ENCODE measurements around the gene CACNA1A. TPM values are rescaled to one million over a fixed set of nuclear protein-coding genes. Genes with fewer than 3 reads are reported as not detected.

The CACNA1A gene
- total RNA-seq, 1 donor from 2014 or later, result 8.6 TPM

DNA sequence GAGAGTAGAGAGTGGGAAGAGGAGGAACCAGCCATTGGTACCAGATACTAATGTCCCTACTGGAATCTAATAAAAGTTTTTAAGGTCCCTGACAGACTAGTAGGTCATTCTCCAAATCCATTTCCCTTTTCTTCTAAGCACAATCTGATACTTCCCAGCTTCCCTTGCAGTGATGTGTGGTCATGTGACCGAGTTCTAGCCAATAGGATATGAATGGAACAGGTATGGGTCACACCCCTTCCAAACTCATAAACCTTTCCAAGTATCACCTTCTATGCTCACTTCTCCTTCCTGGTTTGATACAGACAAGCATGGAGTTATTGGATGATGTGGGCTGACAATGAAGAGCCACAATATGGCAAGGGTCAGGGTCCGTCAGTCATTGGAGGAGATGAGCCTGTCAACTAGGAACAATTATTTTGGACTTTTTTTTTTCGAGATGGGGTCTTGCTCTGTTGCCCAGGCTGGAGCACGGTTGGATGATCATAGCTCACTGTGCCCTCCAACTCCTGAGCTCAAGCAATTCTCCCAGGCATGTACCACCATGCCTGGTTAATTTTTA is 54.8 kb downstream of the CACNA1A start:
- Histone ChIP-seq H3K36me3 (no peaks in the 10 kb centered on the region), H3K4me1 (no peaks in the 10 kb centered on the region), H3K4me3 (no peak overlapping the region), H3K27me3 (no peaks in the 10 kb centered on the region), H3K27ac (no peak overlapping the region), H3K9me3 (no peaks in the 10 kb centered on the region)
- TF ChIP-seq POLR2A (IDR thresholded peaks at IDR 0.05), result no peak
- TF ChIP-seq, protein P1, sequence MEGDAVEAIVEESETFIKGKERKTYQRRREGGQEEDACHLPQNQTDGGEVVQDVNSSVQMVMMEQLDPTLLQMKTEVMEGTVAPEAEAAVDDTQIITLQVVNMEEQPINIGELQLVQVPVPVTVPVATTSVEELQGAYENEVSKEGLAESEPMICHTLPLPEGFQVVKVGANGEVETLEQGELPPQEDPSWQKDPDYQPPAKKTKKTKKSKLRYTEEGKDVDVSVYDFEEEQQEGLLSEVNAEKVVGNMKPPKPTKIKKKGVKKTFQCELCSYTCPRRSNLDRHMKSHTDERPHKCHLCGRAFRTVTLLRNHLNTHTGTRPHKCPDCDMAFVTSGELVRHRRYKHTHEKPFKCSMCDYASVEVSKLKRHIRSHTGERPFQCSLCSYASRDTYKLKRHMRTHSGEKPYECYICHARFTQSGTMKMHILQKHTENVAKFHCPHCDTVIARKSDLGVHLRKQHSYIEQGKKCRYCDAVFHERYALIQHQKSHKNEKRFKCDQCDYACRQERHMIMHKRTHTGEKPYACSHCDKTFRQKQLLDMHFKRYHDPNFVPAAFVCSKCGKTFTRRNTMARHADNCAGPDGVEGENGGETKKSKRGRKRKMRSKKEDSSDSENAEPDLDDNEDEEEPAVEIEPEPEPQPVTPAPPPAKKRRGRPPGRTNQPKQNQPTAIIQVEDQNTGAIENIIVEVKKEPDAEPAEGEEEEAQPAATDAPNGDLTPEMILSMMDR (IDR thresholded peaks at IDR 0.05), result no peak
- no peak for TF ChIP-seq POLR2AphosphoS5 (IDR thresholded peaks at IDR 0.05; ENCODE audit: insufficient read depth in 1 of 2, low read depth in 1 of 2)
- intact Hi-C loops (cut with DNase I), result no loop called here
- DNase-seq (ENCODE audit: extremely low spot score in 2 of 2), result no peak

DNA sequence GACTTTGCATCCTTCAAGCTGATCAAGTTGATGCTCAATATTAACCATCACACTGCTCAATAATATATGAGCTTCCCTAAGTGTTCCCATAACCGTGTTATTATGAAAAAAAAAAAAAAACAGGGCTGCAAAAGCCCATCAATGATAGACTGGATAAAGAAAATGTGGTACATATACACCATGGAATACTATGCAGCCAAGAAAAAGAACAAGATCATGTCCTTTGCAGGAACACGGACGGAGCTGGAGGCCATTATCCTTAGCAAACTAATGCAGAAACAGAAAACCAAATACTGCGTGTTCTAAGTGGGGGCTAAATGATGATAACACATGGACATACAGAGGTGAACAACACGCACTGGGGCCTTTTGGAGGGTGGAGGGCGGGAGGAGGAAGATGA is 58.3 kb downstream of the CACNA1A start:
- Histone ChIP-seq H3K4me1 (no peaks in the 10 kb centered on the region), H3K9me3 (no peaks in the 10 kb centered on the region), H3K4me3 (no peak overlapping the region), H3K27me3 (no peaks in the 10 kb centered on the region), H3K36me3 (no peaks in the 10 kb centered on the region), H3K27ac (no peak overlapping the region)
- intact Hi-C loops (cut with DNase I), result no loop called here
- TF ChIP-seq POLR2AphosphoS5 (IDR thresholded peaks at IDR 0.05; ENCODE audit: insufficient read depth in 1 of 2, low read depth in 1 of 2) (no peak), POLR2A (IDR thresholded peaks at IDR 0.05) (no peak)
- DNase-seq (ENCODE audit: extremely low spot score in 2 of 2), result no peak

DNA sequence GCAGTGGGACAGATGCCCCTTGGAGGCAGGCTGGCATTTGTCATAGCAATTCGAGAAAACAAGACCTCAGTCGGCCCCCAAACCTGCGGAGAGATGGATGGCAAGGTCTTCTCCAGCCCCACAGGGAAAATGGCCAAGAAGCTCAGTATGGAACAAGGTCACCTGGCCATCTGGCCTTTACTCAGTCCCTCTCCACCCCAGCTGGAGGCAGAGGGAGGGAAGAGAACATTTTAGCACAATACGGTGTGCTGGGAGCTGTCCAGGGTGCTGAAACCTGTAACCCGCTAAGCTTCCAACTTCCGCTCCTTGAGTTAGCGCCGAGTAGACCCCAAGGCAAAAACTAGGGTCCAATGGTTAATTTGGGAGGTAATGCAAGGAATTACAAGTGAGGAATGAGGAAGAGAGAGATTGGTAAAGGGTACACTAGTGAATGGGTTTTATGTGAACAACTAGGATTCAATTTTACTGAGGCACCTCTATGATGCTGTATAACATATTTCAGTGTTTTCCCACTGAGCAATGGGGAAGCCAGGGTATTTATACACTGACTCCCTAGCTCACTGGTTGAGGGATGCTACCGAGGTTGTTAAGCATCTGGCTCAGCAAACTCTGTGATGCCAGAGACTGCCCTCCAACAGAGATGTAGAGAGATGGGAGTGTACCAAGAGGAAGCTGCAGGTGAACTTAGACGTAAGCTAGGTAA is 64.3 kb downstream of the CACNA1A start:
- no peak for DNase-seq (ENCODE audit: extremely low spot score in 2 of 2)
- no peaks in the 10 kb centered on the region for H3K4me1 ChIP-seq
- intact Hi-C loops (cut with DNase I), result no loop called here
- no peaks in the 10 kb centered on the region for H3K27me3 ChIP-seq
- H3K9me3 ChIP-seq, result no peaks in the 10 kb centered on the region
- TF ChIP-seq, protein P1 (IDR thresholded peaks at IDR 0.05), result no peak
- no peaks in the 10 kb centered on the region for H3K36me3 ChIP-seq
- H3K4me3 ChIP-seq, result no peak overlapping the region
- no peak overlapping the region for H3K27ac ChIP-seq

DNA sequence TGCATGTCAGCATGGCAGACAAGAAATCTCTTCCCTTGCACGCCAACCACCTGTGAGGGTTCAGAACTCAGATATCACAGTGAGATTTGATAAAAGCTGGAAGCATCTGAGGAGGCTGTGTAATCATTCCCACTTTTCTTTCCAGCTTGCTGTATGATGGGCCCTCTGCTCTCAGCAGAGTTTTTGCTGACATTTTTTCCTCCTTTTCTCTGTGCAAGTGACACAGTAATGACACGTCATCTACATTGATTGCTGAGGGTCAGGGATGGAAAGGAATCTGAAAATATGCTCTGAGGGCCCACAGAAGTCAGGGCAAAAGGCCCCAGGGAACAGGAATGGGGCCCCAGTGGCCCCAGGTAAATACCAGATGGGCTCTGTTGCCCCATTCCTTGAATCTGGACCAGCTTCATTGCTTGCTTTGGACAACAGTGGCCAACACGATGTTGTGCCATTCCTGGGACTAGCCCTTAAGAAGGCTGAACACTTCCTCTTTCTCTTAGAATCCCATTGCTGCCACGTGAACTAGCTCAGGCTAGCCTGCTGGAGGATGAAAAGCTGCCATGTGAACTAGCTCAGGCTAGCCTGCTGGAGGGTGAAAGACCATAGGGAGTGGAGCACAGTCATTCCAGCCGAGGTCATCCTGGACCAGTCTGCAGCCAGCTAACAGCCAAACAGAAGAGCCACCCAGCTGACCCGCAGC is 68.2 kb downstream of the CACNA1A start:
- intact Hi-C loops (cut with DNase I), result no loop called here

DNA sequence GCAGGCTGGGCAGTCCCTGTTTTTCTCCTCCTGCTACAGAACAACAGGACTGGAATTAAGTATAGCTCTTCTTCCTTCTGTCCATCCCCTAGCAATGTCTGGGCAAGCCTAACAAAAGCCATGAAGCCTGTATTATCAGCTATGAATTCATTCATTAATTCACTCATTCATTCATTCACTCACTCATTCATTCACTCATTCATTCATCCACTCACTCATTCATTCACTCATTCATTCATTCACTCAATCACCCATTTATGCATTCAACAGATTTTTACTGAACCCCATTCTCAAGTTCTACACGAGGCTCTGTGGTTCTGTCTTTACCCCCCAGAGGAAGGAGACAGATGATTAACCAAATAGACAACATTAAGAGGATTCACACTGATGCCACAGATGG is 69.9 kb downstream of the CACNA1A start:
- Histone ChIP-seq H3K27ac (no peak overlapping the region), H3K9me3 (no peaks in the 10 kb centered on the region), H3K4me1 (no peaks in the 10 kb centered on the region), H3K4me3 (no peak overlapping the region), H3K27me3 (no peaks in the 10 kb centered on the region), H3K36me3 (no peaks in the 10 kb centered on the region)
- intact Hi-C loops (cut with DNase I), result no loop called here
- no peak for DNase-seq (ENCODE audit: extremely low spot score in 2 of 2)
- TF ChIP-seq POLR2A (IDR thresholded peaks at IDR 0.05), result no peak
- TF ChIP-seq, protein P1 (IDR thresholded peaks at IDR 0.05), result no peak
- TF ChIP-seq POLR2AphosphoS5 (IDR thresholded peaks at IDR 0.05; ENCODE audit: insufficient read depth in 1 of 2, low read depth in 1 of 2), result no peak

More for the DNA sequence above, 68.2 kb downstream of the CACNA1A start:
- H3K9me3 ChIP-seq, result no peaks in the 10 kb centered on the region
- H3K4me1 ChIP-seq, result no peaks in the 10 kb centered on the region
- no peak for DNase-seq (ENCODE audit: extremely low spot score in 2 of 2)
- no peak overlapping the region for H3K4me3 ChIP-seq
- H3K27me3 ChIP-seq, result no peaks in the 10 kb centered on the region
- H3K36me3 ChIP-seq, result no peaks in the 10 kb centered on the region
- H3K27ac ChIP-seq, result no peak overlapping the region
- TF ChIP-seq, protein P1 (IDR thresholded peaks at IDR 0.05), result no peak
- TF ChIP-seq POLR2A (IDR thresholded peaks at IDR 0.05) (no peak), POLR2AphosphoS5 (IDR thresholded peaks at IDR 0.05; ENCODE audit: insufficient read depth in 1 of 2, low read depth in 1 of 2) (no peak)
